NCI-H1694 (cell line): ENCODE results near the gene C2orf15.
"Not testable (repeated sequence)": the region's sequence is repeated elsewhere in the genome, so short reads cannot be mapped to it uniquely, and the experiment has no call there.

Experiments used
- DNase-seq: peaks from one replicate; lab custom pipeline; 2025; lab: John Stamatoyannopoulos, UW

The C2orf15 gene

DNA sequence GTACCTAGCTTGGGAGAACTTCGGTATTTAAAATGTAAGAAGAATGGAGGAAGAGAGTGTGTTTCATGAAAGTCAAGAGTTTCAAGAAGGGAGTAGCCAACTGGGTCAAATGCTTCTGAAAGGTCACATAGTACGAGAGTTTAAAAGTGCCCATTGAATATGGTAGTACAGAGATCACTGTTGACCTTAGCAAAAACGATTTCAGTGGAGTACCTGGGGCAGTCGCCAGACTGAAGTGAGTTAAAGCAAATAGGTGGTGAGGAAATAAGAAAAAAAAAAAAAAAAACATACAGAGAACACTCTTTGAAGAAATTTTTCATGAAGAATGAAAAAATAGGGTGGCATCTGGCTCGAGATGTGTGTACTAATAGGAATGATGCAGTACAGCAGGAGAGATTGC, 24.7 kb downstream of the C2orf15 start:
- DNase-seq, result no peak

- DNase-seq, result no peak
Measured at GRCh38 chr2:99169534-99169933, 28.0 kb downstream of the C2orf15 start.

- no peak for DNase-seq
Measured at GRCh38 chr2:99171377-99172140, 30.1 kb downstream of the C2orf15 start.

DNA sequence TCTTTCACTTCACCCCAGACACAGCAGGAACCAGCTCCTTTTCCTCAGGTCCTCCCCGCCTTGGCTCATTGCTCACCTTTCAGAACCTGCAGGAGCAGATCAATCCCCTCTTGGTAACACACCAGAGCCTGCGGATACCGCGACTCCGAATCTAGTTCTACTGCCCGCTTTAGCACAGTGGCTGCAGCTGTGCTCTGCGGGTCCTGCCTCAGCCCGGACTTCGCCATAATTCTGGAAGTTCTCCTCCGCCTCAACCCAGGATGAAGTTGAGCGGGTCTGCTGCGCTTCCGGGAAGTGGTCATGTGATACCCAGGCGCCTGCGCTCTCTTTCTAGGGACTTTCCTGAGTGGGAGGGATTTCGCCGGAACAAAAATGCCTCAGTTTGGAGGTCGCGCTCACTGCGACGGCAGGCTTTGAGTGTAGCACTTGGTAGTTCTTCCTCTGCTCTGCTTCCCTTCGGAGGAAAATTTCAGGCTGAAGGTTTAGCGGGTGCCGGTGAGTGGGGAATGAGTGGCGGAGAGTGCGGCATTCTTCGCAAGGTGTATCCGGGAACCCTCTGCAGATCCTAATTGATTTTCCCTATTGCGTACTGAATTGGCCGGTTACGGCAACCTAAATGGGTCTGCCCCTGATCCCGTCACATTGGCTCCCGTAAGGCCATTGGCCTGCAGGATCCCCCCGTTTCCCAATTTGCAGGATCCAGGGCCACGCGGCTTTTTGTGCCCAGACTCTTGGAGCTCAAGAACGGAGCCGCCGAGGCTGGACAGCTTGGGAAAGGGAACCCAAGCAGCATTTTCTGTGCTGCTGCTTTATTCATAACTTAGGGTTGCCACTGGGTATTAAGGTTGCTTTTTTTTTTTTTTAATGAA, 39.5 kb downstream of the C2orf15 start, which contains the start of the genes MITD1 and MRPL30:
Gene MITD1 (minus strand): TSS at position 304 of the 869 bp plus-strand sequence. CDS start 77 bp downstream, at position 227.
Gene MRPL30 (plus strand): TSS at position 430 of the 869 bp plus-strand sequence. CDS start 5,020 bp downstream, outside the sequence.
- DNase-seq, result peak; percentile 97

- DNase-seq, result no peak
Measured at GRCh38 chr2:99181624-99182000, 40.1 kb downstream of the C2orf15 start.

- no peak for DNase-seq
Measured at GRCh38 chr2:99183025-99183424, 41.5 kb downstream of the C2orf15 start.

GRCh38 chr2:99184811-99185210, 43.3 kb downstream of the C2orf15 start:
- no peak for DNase-seq

DNA sequence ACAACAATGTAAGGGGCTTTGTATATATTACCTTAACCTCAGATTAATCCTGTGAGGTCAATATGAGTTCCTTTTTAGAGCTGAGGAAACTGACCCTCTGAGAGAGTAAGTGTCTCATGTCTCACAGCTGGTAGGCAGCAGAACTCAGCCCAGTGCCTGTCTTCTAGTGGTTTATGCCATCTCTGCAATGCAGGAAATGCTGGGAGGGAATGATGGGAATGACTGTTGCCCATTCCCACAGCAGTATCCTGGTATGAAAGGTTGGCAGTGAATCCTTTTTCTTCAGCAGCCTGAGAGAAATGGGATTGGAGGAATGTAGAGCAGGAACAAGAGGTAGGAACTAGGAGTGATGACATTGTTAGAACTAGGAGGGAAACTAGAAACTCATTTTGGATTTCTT, 45.5 kb downstream of the C2orf15 start:
- no peak for DNase-seq

DNA sequence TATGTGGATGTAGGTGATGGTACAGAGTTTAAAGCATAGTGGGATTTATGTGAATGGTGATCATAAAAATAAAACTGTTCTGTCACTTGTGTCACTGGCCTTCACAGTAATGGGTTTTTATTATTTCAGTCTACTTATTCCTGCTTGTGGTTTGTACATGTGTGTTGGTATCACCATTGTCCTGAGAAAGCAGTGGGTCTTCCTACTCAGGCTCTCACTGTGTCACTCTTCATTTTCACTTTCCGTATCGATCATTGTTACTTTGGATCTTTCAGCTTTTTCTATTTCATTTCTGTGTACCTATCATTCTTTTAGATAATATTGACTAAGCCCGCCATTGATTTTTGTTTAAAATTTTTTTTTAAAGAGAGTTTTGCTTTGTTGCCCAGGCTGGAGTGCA, 46.9 kb downstream of the C2orf15 start:
- DNase-seq, result no peak

DNA sequence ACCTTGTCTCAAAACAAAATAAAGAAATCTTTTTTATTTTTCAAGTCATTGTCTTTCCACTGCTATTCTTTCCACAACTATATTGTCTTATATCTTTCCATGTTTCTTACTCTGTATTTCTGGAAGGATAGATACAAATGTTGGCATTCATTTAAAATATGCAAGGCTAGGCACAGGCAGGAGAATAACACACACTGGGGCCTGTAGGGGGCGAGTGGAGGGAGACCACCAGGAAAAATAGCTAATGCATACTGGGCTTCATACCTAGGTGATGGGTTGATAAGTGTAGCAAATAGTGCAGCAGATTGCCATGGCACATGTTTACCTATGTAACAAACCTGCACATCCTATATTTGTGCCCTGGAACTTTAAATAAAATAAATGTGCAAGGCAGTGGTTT, 49.0 kb downstream of the C2orf15 start:
- DNase-seq, result no peak

- DNase-seq, result not testable (repeated sequence)
Measured at GRCh38 chr2:99192364-99192763, 50.9 kb downstream of the C2orf15 start.

GRCh38 chr2:99198103-99198841, 56.8 kb downstream of the C2orf15 start:
- DNase-seq, result no peak

- DNase-seq, result no peak
Measured at GRCh38 chr2:99200076-99200800, 58.7 kb downstream of the C2orf15 start.
